HEK293 (cell line): Measurements from ENCODE around the gene MIER3.

Source experiments
- CTCF ChIA-PET: fragments of 350-600 bp; formaldehyde crosslinking; extraction: SDS; loops from one replicate; lab custom pipeline; 2021; ENCODE audit warnings: antibody characterized with exemption; lab: Yijun Ruan, JAX
- POLR2A ChIA-PET: fragments of 300-600 bp; formaldehyde crosslinking; extraction: SDS; loops from one replicate; lab custom pipeline; 2020; ENCODE audit warnings: antibody characterized with exemption, inconsistent platforms; lab: Yijun Ruan, JAX
- H3K27ac ChIP-seq: fragments of 200-500 bp; sonication (Bioruptor generic); 2 replicates; pipeline ENCODE4 v1.5.1; 2014; ENCODE audit warnings: low read depth, low read length, control low read depth, inconsistent platforms; ENCODE audit errors: extremely low read depth
- H3K36me3 ChIP-seq, 2 experiments: fragments of 200-500 bp in 1 of 2; sonication (Bioruptor generic) in 1 of 2; 1 replicate in 1 of 2; 2 replicates in 1 of 2; pipeline ENCODE4 v1.5.1; 2014 to 2017; ENCODE audit warnings: inconsistent platforms in 2 of 2, low read length in 2 of 2; ENCODE audit not compliant: control insufficient read depth in 2 of 2, insufficient read depth in 1 of 2
- H3K4me1 ChIP-seq: fragments of 200-500 bp; sonication (Bioruptor generic); 2 replicates; pipeline ENCODE4 v1.5.1; 2014; ENCODE audit warnings: mild to moderate bottlenecking, low read length, inconsistent platforms; ENCODE audit not compliant: control insufficient read depth, insufficient read depth
- H3K4me3 ChIP-seq: 2 replicates; pipeline ENCODE4 v1.5.1; 2011; ENCODE audit warnings: low read depth, mild to moderate bottlenecking, control low read depth, low read length, moderate library complexity
- H3K9me3 ChIP-seq: fragments of 200-500 bp; sonication (Bioruptor generic); 2 replicates; pipeline ENCODE4 v1.5.1; 2014; ENCODE audit warnings: low read depth, low read length, inconsistent platforms; ENCODE audit not compliant: control insufficient read depth, insufficient read depth
- BCL11B ChIP-seq: fragments of 450-650 bp; formaldehyde crosslinking; IDR thresholded peaks from 2 replicates; pipeline ENCODE4 v1.5.1; 2016; ENCODE audit warnings: low read depth, missing biosample characterization, missing genetic modification characterization
- FEZF1 ChIP-seq: fragments of 450-650 bp; formaldehyde crosslinking; IDR thresholded peaks from 2 replicates; pipeline ENCODE4 v1.5.1; 2016; ENCODE audit warnings: missing biosample characterization, missing genetic modification characterization
- GLI4 ChIP-seq: fragments of 450-650 bp; formaldehyde crosslinking; IDR thresholded peaks from 2 replicates; pipeline ENCODE4 v1.5.1; 2016; ENCODE audit warnings: missing biosample characterization, missing genetic modification characterization
- PRDM1 ChIP-seq: fragments of 450-650 bp; formaldehyde crosslinking; IDR thresholded peaks from 2 replicates; pipeline ENCODE4; 2016; ENCODE audit warnings: missing biosample characterization, missing genetic modification characterization
- SALL2 ChIP-seq: fragments of 450-650 bp; formaldehyde crosslinking; IDR thresholded peaks from 2 replicates; pipeline ENCODE4 v1.5.0; 2017; ENCODE audit warnings: missing biosample characterization, mild to moderate bottlenecking, missing genetic modification characterization, borderline replicate concordance
- SP7 ChIP-seq: fragments of 450-650 bp; formaldehyde crosslinking; IDR thresholded peaks from 2 replicates; pipeline ENCODE4 v1.5.1; 2016; ENCODE audit warnings: missing biosample characterization, missing genetic modification characterization
- ZBTB1 ChIP-seq: fragments of 450-650 bp; formaldehyde crosslinking; IDR thresholded peaks from 2 replicates; pipeline ENCODE4 v1.5.1; 2016; ENCODE audit warnings: missing biosample characterization, missing genetic modification characterization
- ZNF121 ChIP-seq: fragments of 450-650 bp; formaldehyde crosslinking; IDR thresholded peaks from 2 replicates; pipeline ENCODE4 v1.5.1; 2016; ENCODE audit warnings: missing biosample characterization, missing genetic modification characterization
- ZNF239 ChIP-seq: fragments of 450-650 bp; formaldehyde crosslinking; IDR thresholded peaks from 2 replicates; pipeline ENCODE4 v1.5.1; 2016; ENCODE audit warnings: missing biosample characterization, missing genetic modification characterization
- ZNF302 ChIP-seq: fragments of 450-650 bp; formaldehyde crosslinking; IDR thresholded peaks from 2 replicates; pipeline ENCODE4 v1.5.1; 2016; ENCODE audit warnings: missing biosample characterization, missing genetic modification characterization, low read depth
- ZNF433 ChIP-seq: fragments of 450-650 bp; formaldehyde crosslinking; IDR thresholded peaks from 2 replicates; pipeline ENCODE4 v1.5.1; 2016; ENCODE audit warnings: missing biosample characterization, missing genetic modification characterization, low read depth
- ZNF501 ChIP-seq: fragments of 450-650 bp; formaldehyde crosslinking; IDR thresholded peaks from 2 replicates; pipeline ENCODE4 v1.5.1; 2016; ENCODE audit warnings: missing biosample characterization, missing genetic modification characterization
- ZNF658 ChIP-seq: fragments of 450-650 bp; formaldehyde crosslinking; IDR thresholded peaks from 2 replicates; pipeline ENCODE4; 2016; ENCODE audit warnings: missing biosample characterization, missing genetic modification characterization
- ZNF768 ChIP-seq: fragments of 450-650 bp; formaldehyde crosslinking; IDR thresholded peaks from 2 replicates; pipeline ENCODE4 v1.5.1; 2018; ENCODE audit warnings: missing biosample characterization, mild to moderate bottlenecking, missing genetic modification characterization
- ZNF843 ChIP-seq: fragments of 450-650 bp; formaldehyde crosslinking; IDR thresholded peaks from 2 replicates; pipeline ENCODE4 v1.5.1; 2016; ENCODE audit warnings: missing biosample characterization, missing genetic modification characterization
- ZSCAN16 ChIP-seq: fragments of 450-650 bp; formaldehyde crosslinking; IDR thresholded peaks from 2 replicates; pipeline ENCODE4 v1.5.1; 2016; ENCODE audit warnings: missing biosample characterization, missing genetic modification characterization
- TF ChIP-seq, protein P1 (sequence below): fragments of 450-650 bp; formaldehyde crosslinking; IDR thresholded peaks from 2 replicates; pipeline ENCODE4 v1.5.1; 2016; ENCODE audit warnings: missing biosample characterization, missing genetic modification characterization
- TF ChIP-seq, protein P2 (sequence below): fragments of 450-650 bp; formaldehyde crosslinking; IDR thresholded peaks from 2 replicates; pipeline ENCODE4 v1.5.1; 2016; ENCODE audit warnings: missing biosample characterization, missing genetic modification characterization
- TF ChIP-seq, protein P3 (sequence below): fragments of 450-650 bp; formaldehyde crosslinking; IDR thresholded peaks from 2 replicates; pipeline ENCODE4 v1.5.1; 2017; ENCODE audit warnings: missing biosample characterization, missing genetic modification characterization
- TF ChIP-seq, protein P4 (sequence below): fragments of 450-650 bp; formaldehyde crosslinking; IDR thresholded peaks from 2 replicates; pipeline ENCODE4 v1.5.1; 2016; ENCODE audit warnings: missing biosample characterization, missing genetic modification characterization
- TF ChIP-seq, protein P5 (sequence below): fragments of 450-650 bp; formaldehyde crosslinking; IDR thresholded peaks from 2 replicates; pipeline ENCODE4 v1.5.1; 2017; ENCODE audit warnings: missing biosample characterization, mild to moderate bottlenecking, missing genetic modification characterization, moderate library complexity
- TF ChIP-seq, protein P6 (sequence below): fragments of 450-650 bp; formaldehyde crosslinking; conservative IDR thresholded peaks from 2 replicates; pipeline ENCODE4 v1.5.1; 2016; ENCODE audit warnings: low read depth, missing biosample characterization, missing genetic modification characterization

Gene MIER3

DNA sequence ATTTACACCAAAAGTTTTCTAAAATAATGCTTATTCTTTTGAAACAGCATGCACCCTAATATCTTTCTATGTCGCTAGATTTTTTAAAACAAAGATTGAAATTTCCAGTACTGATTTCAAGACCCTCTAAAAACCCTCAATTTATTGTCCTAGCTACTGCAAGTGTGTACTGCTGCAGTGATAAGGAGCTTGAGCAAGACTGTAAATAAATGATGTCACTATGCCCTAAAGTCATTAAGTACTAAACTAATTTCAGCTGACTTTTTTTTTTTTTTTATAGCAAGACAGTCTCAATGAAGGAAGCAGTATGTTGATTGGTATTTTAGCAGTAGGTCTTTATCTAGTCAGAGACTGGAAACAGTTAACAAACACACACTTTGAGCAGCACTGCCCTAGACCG, 12.2 kb upstream of the MIER3 start (continued):
- TF ChIP-seq ZNF768 (tag by site-specific recombination) (no peak), SALL2 (tag by site-specific recombination) (no peak)
- TF ChIP-seq, all 188 proteins: peak for 22

DNA sequence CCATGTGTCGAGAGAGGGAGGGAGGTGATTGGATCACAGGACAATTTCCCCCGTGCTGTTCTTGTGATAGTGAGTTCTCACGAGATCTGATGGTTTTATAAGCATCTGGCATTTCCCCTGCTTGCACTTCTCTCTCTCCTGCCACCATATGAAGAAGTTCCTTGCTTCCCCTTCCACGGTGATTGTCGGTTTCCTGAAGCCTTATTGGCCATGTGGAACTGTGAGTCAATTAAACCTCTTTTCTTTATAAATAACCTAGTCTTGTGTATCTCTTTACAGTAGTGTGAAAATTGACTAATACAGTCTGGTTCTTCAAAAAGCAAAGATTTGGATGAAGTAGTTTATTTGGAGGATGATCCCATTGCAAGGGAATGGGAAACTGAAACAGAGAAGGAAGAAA, 11.3 kb upstream of the MIER3 start:
- H3K9me3 ChIP-seq = no peaks in the 10 kb centered on the region
- ChIA-PET CTCF (no interaction called here), POLR2A (interaction anchor here (1.5 kb wide), 1 partner anchor 13 kb away, joined by 5 read pairs; no protein-coding TSS in a partner anchor)
- no peak overlapping the region for H3K27ac ChIP-seq
- H3K4me1 ChIP-seq = no peaks in the 10 kb centered on the region
- H3K4me3 ChIP-seq = no peak overlapping the region
- TF ChIP-seq SP7 (no peak), FEZF1 (tag by site-specific recombination) (no peak), ZNF501 (tag by site-specific recombination) (no peak), ZNF239 (tag by site-specific recombination) (no peak), BCL11B (tag by site-specific recombination) (no peak), ZNF121 (no peak), ZBTB1 (no peak), ZNF302 (tag by site-specific recombination) (no peak), GLI4 (tag by site-specific recombination) (no peak)
- TF ChIP-seq, protein P1, sequence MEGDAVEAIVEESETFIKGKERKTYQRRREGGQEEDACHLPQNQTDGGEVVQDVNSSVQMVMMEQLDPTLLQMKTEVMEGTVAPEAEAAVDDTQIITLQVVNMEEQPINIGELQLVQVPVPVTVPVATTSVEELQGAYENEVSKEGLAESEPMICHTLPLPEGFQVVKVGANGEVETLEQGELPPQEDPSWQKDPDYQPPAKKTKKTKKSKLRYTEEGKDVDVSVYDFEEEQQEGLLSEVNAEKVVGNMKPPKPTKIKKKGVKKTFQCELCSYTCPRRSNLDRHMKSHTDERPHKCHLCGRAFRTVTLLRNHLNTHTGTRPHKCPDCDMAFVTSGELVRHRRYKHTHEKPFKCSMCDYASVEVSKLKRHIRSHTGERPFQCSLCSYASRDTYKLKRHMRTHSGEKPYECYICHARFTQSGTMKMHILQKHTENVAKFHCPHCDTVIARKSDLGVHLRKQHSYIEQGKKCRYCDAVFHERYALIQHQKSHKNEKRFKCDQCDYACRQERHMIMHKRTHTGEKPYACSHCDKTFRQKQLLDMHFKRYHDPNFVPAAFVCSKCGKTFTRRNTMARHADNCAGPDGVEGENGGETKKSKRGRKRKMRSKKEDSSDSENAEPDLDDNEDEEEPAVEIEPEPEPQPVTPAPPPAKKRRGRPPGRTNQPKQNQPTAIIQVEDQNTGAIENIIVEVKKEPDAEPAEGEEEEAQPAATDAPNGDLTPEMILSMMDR (tag by site-specific recombination) = no peak
- TF ChIP-seq, protein P2, sequence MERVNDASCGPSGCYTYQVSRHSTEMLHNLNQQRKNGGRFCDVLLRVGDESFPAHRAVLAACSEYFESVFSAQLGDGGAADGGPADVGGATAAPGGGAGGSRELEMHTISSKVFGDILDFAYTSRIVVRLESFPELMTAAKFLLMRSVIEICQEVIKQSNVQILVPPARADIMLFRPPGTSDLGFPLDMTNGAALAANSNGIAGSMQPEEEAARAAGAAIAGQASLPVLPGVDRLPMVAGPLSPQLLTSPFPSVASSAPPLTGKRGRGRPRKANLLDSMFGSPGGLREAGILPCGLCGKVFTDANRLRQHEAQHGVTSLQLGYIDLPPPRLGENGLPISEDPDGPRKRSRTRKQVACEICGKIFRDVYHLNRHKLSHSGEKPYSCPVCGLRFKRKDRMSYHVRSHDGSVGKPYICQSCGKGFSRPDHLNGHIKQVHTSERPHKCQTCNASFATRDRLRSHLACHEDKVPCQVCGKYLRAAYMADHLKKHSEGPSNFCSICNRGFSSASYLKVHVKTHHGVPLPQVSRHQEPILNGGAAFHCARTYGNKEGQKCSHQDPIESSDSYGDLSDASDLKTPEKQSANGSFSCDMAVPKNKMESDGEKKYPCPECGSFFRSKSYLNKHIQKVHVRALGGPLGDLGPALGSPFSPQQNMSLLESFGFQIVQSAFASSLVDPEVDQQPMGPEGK (tag by site-specific recombination) = no peak
- TF ChIP-seq, protein P3, sequence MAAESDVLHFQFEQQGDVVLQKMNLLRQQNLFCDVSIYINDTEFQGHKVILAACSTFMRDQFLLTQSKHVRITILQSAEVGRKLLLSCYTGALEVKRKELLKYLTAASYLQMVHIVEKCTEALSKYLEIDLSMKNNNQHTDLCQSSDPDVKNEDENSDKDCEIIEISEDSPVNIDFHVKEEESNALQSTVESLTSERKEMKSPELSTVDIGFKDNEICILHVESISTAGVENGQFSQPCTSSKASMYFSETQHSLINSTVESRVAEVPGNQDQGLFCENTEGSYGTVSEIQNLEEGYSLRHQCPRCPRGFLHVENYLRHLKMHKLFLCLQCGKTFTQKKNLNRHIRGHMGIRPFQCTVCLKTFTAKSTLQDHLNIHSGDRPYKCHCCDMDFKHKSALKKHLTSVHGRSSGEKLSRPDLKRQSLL (tag by site-specific recombination) = no peak
- TF ChIP-seq, protein P4, sequence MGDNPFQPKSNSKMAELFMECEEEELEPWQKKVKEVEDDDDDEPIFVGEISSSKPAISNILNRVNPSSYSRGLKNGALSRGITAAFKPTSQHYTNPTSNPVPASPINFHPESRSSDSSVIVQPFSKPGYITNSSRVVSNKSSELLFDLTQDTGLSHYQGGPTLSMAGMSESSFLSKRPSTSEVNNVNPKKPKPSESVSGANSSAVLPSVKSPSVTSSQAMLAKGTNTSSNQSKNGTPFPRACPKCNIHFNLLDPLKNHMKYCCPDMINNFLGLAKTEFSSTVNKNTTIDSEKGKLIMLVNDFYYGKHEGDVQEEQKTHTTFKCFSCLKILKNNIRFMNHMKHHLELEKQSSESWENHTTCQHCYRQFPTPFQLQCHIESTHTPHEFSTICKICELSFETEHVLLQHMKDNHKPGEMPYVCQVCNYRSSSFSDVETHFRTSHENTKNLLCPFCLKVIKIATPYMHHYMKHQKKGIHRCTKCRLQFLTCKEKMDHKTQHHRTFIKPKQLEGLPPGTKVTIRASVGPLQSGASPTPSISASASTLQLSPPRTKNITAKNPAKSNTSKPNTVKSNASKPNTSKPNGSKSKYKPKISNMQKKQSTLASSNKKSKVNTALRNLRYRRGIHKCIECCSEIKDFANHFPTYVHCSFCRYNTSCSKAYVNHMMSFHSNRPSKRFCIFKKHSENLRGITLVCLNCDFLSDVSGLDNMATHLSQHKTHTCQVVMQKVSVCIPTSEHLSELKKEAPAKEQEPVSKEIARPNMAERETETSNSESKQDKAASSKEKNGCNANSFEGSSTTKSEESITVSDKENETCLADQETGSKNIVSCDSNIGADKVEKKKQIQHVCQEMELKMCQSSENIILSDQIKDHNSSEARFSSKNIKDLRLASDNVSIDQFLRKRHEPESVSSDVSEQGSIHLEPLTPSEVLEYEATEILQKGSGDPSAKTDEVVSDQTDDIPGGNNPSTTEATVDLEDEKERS (tag by site-specific recombination) = no peak
- H3K36me3 ChIP-seq = no peaks in the 10 kb centered on the region

DNA sequence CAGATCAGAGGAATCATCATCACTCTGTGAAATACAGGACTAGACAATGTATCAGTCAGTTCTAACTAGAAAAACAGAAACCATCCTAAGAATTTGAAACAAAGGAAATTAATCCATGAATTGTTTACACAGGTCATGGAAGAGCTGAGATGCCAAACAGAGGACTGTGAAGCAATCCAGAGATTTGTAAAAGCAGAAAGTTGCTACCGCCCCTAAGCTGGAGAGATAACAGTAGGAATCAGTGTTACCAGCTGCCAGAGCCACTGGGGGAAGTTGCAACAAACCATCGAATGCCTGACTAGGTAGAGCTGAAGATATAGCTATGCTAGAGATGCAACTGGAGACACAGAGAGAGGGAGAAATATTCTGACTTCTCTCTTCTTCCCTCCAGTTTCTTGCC, 10.4 kb upstream of the MIER3 start:
- no peaks in the 10 kb centered on the region for H3K4me1 ChIP-seq
- no peaks in the 10 kb centered on the region for H3K9me3 ChIP-seq
- POLR2A ChIA-PET = no interaction called here
- H3K36me3 ChIP-seq = no peaks in the 10 kb centered on the region
- no peak overlapping the region for H3K27ac ChIP-seq
- no peak overlapping the region for H3K4me3 ChIP-seq
- CTCF ChIA-PET = interaction anchor here (0.6 kb wide), 1 partner anchor 45 kb away, joined by 4 read pairs; no protein-coding TSS in a partner anchor
- TF ChIP-seq, protein P5, sequence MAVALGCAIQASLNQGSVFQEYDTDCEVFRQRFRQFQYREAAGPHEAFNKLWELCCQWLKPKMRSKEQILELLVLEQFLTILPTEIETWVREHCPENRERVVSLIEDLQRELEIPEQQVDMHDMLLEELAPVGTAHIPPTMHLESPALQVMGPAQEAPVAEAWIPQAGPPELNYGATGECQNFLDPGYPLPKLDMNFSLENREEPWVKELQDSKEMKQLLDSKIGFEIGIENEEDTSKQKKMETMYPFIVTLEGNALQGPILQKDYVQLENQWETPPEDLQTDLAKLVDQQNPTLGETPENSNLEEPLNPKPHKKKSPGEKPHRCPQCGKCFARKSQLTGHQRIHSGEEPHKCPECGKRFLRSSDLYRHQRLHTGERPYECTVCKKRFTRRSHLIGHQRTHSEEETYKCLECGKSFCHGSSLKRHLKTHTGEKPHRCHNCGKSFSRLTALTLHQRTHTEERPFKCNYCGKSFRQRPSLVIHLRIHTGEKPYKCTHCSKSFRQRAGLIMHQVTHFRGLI (tag by site-specific recombination) = no peak
- TF ChIP-seq ZNF843 (tag by site-specific recombination) (no peak), PRDM1 (no peak), ZNF658 (tag by site-specific recombination) (no peak), ZSCAN16 (tag by site-specific recombination) (no peak), ZNF433 (tag by site-specific recombination) (no peak)
- TF ChIP-seq, protein P6, sequence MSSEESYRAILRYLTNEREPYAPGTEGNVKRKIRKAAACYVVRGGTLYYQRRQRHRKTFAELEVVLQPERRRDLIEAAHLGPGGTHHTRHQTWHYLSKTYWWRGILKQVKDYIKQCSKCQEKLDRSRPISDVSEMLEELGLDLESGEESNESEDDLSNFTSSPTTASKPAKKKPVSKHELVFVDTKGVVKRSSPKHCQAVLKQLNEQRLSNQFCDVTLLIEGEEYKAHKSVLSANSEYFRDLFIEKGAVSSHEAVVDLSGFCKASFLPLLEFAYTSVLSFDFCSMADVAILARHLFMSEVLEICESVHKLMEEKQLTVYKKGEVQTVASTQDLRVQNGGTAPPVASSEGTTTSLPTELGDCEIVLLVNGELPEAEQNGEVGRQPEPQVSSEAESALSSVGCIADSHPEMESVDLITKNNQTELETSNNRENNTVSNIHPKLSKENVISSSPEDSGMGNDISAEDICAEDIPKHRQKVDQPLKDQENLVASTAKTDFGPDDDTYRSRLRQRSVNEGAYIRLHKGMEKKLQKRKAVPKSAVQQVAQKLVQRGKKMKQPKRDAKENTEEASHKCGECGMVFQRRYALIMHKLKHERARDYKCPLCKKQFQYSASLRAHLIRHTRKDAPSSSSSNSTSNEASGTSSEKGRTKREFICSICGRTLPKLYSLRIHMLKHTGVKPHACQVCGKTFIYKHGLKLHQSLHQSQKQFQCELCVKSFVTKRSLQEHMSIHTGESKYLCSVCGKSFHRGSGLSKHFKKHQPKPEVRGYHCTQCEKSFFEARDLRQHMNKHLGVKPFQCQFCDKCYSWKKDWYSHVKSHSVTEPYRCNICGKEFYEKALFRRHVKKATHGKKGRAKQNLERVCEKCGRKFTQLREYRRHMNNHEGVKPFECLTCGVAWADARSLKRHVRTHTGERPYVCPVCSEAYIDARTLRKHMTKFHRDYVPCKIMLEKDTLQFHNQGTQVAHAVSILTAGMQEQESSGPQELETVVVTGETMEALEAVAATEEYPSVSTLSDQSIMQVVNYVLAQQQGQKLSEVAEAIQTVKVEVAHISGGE = no peak
